HG03432 (cell line): ENCODE measurements around the gene PSMB2.
A peak's percentile ranks its signal among the peaks of the same experiment; 100 is the strongest.
"Not testable (repeated sequence)": the region's sequence is repeated elsewhere in the genome, so short reads cannot be mapped to it uniquely, and the experiment has no call there.

Experiments used
- ATAC-seq: cut with Tn5 transposase; IDR thresholded peaks from one replicate; pipeline ENCODE4 v1.9.1; 2021; ENCODE audit warnings: mild to moderate bottlenecking, moderate library complexity; ENCODE audit not compliant: unreplicated experiment

Gene PSMB2

DNA sequence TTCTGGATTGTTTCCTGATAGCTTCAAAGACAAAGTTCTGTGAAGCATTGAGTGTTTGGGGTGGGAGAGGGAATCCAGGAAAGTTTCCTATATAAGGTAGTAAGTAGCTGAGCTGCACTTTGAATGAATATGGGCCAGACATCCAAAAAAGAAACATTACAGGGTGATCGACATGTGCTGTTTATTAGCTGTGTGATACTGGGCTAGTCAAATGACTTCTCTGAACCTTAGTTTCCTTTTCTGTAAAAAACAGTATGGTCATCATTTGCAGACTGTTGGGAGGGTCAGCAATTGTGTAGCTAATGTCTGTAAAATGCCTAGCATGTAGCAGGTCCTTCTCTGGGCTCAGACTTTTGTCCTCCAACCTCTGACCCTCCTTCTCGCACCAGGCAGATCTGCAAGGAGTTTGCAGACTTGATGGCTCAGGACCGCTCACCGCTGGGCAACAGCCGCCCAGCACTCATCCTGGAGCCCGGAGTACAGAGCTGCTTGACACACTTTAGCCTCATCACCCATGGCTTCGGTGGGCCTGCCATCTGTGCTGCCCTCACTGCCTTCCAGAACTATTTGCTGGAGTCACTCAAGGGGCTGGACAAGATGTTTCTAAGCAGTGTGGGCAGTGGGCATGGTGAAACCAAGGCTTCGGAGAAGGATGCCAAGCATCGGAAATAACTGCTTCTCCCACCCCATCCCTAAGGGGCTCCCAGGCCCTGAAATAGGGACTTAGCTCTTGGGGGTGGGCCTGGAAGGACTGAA is 47.1 kb downstream of the PSMB2 start:
- no peak for ATAC-seq

DNA sequence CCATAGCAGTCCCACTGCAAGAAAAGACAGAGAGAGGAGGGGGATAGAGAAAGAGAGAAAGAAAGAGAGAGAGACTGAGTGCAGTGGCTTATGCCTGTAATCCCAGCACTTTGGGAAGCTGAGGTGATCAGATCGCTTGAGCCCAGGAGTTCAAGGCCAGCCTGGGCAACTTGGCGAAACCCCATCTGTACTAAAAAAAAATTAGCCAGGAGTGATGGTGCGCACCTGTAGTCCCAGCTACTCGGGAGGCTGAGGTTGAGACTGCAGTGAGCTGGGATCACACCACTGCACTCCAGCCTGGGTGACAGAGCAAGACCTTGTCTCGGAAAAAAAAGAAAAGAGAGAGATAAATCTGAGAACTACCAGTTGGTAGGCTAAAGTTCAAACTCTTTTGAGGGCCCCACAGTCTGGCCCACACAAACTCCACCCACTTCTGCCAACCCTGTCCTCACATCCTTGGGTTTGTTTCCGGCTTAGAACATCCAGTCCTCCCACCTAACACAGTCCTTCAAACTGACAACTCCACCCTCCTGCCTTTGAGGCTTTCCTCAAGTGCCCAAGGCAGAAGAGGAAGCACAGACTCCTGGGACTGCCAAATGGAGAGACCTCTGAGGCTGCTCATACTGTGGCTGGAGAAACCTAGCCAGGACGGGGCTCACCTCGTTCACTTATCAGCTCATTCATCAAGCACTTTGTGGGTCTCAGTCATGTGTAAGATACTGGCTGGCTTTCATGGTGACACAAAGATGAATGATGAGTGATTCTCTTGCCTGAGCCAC is 48.1 kb downstream of the PSMB2 start:
- ATAC-seq, result no peak

DNA sequence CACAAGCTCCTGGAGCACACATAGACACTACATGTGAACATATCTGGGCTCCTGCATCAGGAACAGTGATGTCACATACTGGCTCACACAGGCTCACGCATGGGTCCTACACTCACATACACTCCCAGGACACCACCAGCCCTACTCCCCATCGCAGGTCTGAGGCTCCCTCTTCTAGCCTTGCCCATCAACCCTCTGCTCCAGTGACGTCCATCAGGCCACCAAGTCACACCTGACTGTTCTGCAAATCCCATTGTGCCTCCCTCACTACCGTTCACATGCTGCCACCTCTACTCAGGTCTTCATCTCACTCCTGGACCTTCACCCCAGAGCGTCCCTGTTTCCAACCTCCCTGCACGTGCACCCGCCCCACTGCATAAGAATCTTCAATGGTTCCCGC is 50.1 kb downstream of the PSMB2 start:
- no peak for ATAC-seq

GRCh38 chr1:35590476-35591040 is 50.8 kb downstream of the PSMB2 start:
- ATAC-seq, result no peak

GRCh38 chr1:35589516-35590427 is 51.6 kb downstream of the PSMB2 start:
- no peak for ATAC-seq

DNA sequence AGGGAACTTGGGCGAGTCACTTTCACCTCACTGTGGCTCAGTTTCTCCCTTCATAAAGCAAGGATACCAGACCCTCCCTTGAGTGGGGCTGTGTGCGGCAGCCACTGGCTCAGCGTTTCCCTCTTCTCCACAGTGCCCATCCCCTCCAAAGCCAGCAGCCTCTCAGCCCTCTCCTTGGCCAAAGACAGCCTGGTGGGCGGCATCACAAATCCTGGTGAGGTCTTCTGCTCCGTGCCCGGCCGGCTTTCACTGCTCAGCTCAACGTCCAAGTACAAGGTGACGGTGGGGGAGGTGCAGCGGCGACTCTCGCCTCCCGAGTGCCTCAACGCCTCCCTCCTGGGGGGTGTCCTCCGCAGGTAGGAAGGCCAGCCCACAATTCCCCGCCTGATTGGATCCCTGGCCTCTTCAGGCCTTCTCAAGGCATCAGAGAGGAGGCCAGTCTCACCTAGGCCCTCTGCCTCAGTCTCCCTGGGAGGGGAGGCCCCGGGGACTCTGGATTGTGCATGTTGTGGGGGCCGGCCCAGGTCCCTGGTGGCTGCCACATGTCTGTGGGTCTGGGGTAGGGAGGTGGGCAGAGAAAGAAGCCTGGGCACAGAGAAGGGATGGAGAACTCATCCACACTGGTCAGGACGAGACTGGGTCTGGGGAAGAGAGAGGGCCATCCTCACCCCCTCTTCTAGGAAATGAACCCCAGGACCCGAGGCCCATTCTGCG is 53.0 kb downstream of the PSMB2 start:
- ATAC-seq, result no peak

GRCh38 chr1:35587736-35588135 is 53.6 kb downstream of the PSMB2 start:
- ATAC-seq, result no peak

DNA sequence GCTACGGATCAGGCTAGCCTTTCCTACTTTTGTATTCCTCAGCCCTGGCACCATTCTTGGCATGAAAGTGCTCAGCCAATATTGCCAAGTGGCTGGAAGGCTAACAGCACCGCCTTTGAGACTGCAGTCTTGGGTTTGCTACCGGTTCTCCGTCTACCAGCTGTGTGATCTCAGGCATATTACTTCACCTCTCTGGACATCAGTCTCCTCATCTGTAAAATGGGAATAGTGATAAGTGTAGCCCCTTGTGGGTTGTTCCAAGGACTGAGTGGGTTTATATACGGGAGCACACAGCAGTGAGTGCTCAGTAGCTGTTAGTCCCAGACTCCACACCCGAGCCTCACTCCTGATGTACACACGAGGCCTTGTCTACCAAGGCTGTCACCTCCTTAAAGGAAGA is 54.5 kb downstream of the PSMB2 start:
- no peak for ATAC-seq

DNA sequence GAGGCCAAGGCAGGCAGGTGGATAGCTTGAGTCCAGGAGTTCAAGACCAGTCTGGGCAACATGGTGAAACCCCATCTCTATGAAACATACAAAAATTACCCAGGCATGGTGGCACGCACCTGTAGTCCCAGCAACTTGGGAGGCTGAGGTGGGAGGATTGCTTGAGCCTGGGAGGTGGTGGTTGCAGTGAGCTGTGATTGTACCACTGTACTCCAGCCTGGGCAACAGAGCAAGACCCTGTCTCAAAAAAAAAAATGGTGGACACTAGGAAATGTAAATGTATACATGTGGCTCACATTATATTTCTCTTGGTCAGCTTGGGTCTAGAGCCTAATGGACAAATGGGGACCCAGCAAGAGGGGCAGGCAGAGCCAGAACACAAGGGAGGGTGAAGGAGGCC is 55.5 kb downstream of the PSMB2 start:
- ATAC-seq, result not testable (repeated sequence)

DNA sequence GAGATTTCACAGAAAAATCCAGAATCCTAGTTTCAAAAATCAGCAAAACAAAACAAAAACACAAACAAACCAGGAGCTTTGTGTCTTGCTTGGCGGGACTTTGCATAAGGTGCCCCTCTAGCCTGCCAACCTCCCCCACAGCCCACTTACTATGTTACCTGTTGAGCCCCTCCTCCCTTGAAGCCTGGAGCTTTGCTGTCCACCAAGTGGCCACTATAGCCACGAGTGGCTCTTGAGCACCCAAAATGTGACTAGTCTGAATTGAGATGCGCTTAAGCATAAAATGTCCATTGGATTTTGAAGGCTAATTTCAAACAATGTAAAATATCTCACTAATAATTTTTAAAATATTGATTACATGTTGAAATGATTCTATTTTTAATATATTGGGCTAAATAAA is 56.0 kb downstream of the PSMB2 start:
- no peak for ATAC-seq

- ATAC-seq, result not testable (repeated sequence)
These were observed 59.7 kb downstream of the PSMB2 start for GRCh38 chr1:35581621-35582020.

DNA sequence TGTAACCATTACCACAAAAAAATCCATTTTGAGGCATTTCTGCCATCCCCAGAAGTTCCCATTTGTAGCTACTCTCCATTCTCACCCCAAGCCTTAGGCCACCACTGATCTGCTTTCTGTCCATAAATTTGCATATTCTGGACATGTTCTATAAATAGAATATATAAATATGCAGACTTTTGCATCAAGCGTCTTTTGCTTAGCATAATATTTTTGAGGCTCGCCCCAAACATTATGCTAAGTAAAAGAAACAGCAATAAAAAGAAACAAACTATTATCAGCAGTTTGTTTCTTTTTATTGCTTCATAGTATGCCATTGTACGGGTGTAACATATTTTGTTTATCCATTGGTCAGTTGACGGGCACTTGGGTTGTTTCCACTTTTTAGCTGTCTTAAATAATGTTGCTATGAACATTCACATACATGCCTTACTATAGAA is 60.4 kb downstream of the PSMB2 start:
- ATAC-seq, result no peak

GRCh38 chr1:35577071-35577998 is 64.0 kb downstream of the PSMB2 start:
- ATAC-seq, result peak; percentile 70

DNA sequence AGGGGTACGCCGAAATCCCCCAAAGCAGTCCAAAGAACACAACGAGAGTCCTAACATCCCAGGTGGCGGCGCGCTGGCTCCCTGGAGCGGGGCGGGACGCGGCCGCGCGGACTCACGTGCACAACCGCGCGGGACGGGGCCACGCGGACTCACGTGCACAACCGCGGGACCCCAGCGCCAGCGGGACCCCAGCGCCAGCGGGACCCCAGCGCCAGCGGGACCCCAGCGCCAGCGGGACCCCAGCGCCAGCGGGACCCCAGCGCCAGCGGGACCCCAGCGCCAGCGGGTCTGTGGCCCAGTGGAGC is 64.6 kb downstream of the PSMB2 start:
- not testable (repeated sequence) for ATAC-seq

GRCh38 chr1:35576061-35576765 is 65.1 kb downstream of the PSMB2 start:
- ATAC-seq, result no peak

DNA sequence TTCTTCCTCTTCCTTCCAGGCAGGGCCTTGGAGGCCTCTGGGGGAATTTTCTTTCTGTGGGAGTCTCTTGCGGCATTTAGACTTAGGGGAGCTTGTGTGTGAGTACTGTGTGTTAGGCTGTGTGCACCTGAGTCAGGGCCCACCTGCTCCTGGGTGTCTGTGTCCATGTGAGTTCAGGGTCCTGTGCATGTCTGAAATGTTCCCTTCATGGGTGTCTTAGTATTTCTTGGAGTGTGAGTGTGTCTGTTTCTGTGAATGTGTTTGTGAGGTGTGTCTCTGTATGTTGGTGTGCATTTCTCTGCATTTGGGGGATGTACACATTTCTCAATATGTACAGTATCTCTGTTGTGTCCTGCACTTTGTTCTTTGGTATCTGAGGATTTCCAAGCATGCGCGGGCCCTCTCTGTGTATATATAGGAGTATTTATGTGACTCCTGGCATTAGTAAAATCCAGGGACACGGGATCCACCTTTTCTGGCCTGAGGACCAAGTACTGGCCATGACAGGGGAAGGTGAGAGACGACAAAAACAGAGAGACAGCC is 65.8 kb downstream of the PSMB2 start:
- no peak for ATAC-seq

GRCh38 chr1:35574655-35575415 is 66.5 kb downstream of the PSMB2 start:
- ATAC-seq, result no peak
